Measurements from ENCODE around the gene MTPN.

- TF ChIP-seq CTCF (conservative IDR thresholded peaks at IDR 0.05; ENCODE audit: low read length) (no peak), EZH2phosphoT487 (IDR thresholded peaks at IDR 0.05; ENCODE audit: borderline replicate concordance, low read depth, low read length) (no peak)
Observed at GRCh38 chr7:135900065-135900546, 77.1 kb downstream of the MTPN start.

Measured in OCI-LY7 (cell line).